Left lung (tissue), 10 donors: ENCODE results near the gene RBM20. TPM values are rescaled to one million over a fixed set of nuclear protein-coding genes. Genes with fewer than 3 reads are reported as not detected.

Source experiments
- ATAC-seq: fragments of 200-7000 bp; cut with Tn5 transposase; one replicate; pipeline ENCODE4 v1.9.1; 2020; ENCODE audit warnings: moderate library complexity
- DNase-seq, 4 donors: peaks; one replicate each; pipeline ENCODE4 v3.0.0-alpha.2; 2013 to 2020
- H3K27ac ChIP-seq, 2 donors: fragments of 200-600 bp; sonication (generic) in 1 of 2; one replicate each; pipeline versions ENCODE4 v1.5.0 to v1.8.0; 2020 to 2021
- H3K27me3 ChIP-seq, 2 donors: fragments of 200-600 bp; sonication (generic) in 1 of 2; one replicate each; pipeline versions ENCODE4 v1.5.0 to v1.8.0; 2020 to 2021
- H3K36me3 ChIP-seq, 2 donors: fragments of 200-600 bp; sonication (generic) in 1 of 2; one replicate each; pipeline versions ENCODE4 v1.5.0 to v1.8.0; 2020 to 2021
- H3K4me1 ChIP-seq, 2 donors: fragments of 200-600 bp; one replicate each; pipeline ENCODE4 v1.8.0; 2021
- H3K4me3 ChIP-seq, 2 donors: fragments of 200-600 bp; sonication (generic) in 1 of 2; one replicate each; pipeline versions ENCODE4 v1.5.0 to v1.8.0; 2020 to 2021; ENCODE audit warnings: mild to moderate bottlenecking in 1 of 2
- H3K9me3 ChIP-seq, 2 donors: fragments of 200-600 bp; sonication (generic) in 1 of 2; one replicate each; pipeline versions ENCODE4 v1.5.0 to v1.8.0; 2020 to 2021
- intact Hi-C, 2 donors: fragments of 100-400 bp; cut with DNase I; formaldehyde crosslinking; loops; one replicate each; pipeline versions ENCODE4 v1.11.2 to v1.14.2; 2022
- polyA plus RNA-seq, 6 donors: library from polyadenylated mRNA; unstranded; fragments of 120-200 nt; gene quantifications; one replicate each; pipeline ENCODE4 v1.2.1, GENCODE V29; 2013; ENCODE audit not compliant: insufficient read length in 6 of 6
- total RNA-seq, 2 donors: library from RNA; stranded (reverse); fragmentation: NEBNext Ultra II Directional; extraction: Animal tissue kit (Norgen Biotek cat#: 25700); gene quantifications; one replicate each; pipeline ENCODE4 v1.2.1, GENCODE V29; 2021
- TF ChIP-seq, protein P1 (sequence below), 2 donors: fragments of 200-600 bp; sonication (generic) in 1 of 2; IDR thresholded peaks; one replicate each; pipeline versions ENCODE4 v1.5.0 to v1.8.0; 2021; ENCODE audit warnings: antibody characterized with exemption in 2 of 2
- donor health status: DM: no; HTN: yes; CAD: no.
- donor health status: DM: no; HTN: no; CAD: no.

Gene RBM20
- total and polyA plus RNA-seq, 8 donors: 0.55 to 1.8 (median 1.1) TPM

DNA sequence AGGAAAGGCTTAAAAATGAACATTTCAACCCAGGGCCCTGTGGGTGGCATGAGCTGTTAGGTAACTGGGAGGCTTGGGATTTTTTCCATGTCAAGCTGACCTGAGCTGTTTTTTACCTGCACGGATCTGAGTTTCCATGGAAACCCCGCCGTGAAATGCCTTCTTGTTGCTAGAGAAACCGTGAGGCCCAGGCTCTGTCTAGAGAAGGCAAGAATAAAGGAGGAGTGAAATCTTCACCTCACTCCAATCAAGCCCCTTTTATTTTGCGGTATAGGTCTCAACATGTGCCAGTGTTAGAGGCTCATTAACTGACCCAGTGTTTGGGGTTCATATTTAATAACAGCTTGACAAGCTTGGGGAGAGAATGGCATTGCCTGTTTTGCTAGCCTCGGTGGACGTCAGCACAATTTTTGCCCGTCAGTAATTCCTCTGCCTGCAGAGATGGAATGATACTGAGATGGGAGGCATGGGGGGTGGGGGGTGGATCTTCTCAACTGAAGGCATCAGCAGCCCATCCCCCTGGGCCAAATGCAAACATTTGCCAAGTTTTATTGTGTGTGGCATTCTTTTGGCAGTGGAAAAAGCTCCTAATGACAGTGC lies 178.7 kb downstream of the RBM20 start:
- H3K4me3 ChIP-seq: no peak overlapping the region
- H3K4me1 ChIP-seq: peaks cover 0 to 29% of the 10 kb centered on the region in 2 donors
- H3K27ac ChIP-seq: no peak overlapping the region
- ATAC-seq: no peak
- TF ChIP-seq, protein P1, sequence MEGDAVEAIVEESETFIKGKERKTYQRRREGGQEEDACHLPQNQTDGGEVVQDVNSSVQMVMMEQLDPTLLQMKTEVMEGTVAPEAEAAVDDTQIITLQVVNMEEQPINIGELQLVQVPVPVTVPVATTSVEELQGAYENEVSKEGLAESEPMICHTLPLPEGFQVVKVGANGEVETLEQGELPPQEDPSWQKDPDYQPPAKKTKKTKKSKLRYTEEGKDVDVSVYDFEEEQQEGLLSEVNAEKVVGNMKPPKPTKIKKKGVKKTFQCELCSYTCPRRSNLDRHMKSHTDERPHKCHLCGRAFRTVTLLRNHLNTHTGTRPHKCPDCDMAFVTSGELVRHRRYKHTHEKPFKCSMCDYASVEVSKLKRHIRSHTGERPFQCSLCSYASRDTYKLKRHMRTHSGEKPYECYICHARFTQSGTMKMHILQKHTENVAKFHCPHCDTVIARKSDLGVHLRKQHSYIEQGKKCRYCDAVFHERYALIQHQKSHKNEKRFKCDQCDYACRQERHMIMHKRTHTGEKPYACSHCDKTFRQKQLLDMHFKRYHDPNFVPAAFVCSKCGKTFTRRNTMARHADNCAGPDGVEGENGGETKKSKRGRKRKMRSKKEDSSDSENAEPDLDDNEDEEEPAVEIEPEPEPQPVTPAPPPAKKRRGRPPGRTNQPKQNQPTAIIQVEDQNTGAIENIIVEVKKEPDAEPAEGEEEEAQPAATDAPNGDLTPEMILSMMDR (IDR thresholded peaks at IDR 0.05): no peak
- H3K36me3 ChIP-seq: no peaks in the 10 kb centered on the region
- H3K9me3 ChIP-seq: no peaks in the 10 kb centered on the region
- intact Hi-C loops: no loop called here
- H3K27me3 ChIP-seq: no peaks in the 10 kb centered on the region
- peak in 2 of 4 donors; percentile 46 to 76 for DNase-seq

DNA sequence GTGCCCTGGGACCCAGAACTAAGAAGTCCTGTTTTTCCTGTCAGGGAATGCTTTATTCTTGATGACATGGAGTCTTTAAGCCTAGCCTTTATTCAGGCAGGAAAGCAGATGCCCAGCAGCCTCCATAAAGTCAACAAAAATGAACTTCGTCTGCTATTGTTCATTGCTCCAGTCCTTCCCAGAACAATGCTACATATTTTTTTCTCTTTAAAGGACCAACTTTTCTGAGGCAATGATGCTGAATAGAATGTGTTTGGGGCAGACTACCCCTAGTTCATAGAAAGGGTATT lies 180.0 kb downstream of the RBM20 start:
- no peak for ATAC-seq
- H3K27ac ChIP-seq: no peak overlapping the region
- no peaks in the 10 kb centered on the region for H3K27me3 ChIP-seq
- TF ChIP-seq, protein P1 (IDR thresholded peaks at IDR 0.05): no peak
- H3K4me1 ChIP-seq: peaks cover 0 to 20% of the 10 kb centered on the region in 2 donors
- DNase-seq: no peak
- no peaks in the 10 kb centered on the region for H3K9me3 ChIP-seq
- intact Hi-C loops: no loop called here
- no peaks in the 10 kb centered on the region for H3K36me3 ChIP-seq
- no peak overlapping the region for H3K4me3 ChIP-seq

DNA sequence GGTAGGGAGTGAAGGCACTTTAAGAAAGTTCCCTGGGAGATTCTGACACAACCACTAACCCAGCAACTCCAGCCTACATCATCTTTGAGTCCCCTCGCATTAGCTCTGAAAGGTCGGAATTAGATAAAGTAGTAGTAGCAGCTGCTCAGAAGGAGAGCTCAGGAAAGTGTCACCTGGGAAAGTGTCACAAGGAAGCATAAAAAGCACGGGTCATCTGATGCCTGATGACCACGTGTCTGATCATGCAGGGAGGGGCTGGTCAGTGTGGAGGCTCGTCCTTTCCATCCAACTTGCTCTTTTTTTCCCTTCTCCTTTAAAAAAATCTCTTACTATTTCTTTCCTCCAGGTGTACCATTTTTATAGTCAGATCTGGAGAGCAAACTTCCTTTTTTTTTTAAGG lies 180.5 kb downstream of the RBM20 start:
- H3K4me1 ChIP-seq: peaks cover 0 to 14% of the 10 kb centered on the region in 2 donors
- H3K27me3 ChIP-seq: no peaks in the 10 kb centered on the region
- no peaks in the 10 kb centered on the region for H3K9me3 ChIP-seq
- no peak overlapping the region for H3K4me3 ChIP-seq
- DNase-seq (no peak), ATAC-seq (no peak)
- TF ChIP-seq, protein P1 (IDR thresholded peaks at IDR 0.05): no peak
- intact Hi-C loops: no loop called here
- no peak overlapping the region for H3K27ac ChIP-seq
- no peaks in the 10 kb centered on the region for H3K36me3 ChIP-seq

DNA sequence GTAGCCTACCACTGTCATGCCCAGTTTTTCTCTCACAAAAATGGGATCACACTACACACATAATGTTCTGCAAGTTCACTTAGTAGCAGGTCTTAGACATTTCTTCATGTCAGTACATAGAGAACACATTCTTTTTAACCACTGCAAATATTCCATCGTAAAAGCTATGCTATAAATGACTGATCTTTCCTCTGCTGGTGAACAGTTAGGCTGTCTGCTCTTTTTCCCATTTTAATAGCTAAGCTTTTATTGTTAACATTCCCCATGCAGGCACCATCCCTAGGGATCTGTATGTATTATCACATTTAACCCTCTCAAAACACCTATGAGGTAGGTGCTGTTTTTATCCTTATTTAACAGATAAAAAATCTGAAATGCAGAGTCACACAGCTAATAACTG lies 181.4 kb downstream of the RBM20 start:
- Histone ChIP-seq H3K27ac (no peak overlapping the region), H3K36me3 (no peaks in the 10 kb centered on the region), H3K27me3 (no peaks in the 10 kb centered on the region), H3K9me3 (no peaks in the 10 kb centered on the region), H3K4me1 (peaks cover 0 to 6% of the 10 kb centered on the region in 2 donors), H3K4me3 (no peak overlapping the region)
- intact Hi-C loops: no loop called here
- TF ChIP-seq, protein P1 (IDR thresholded peaks at IDR 0.05): no peak
- DNase-seq (no peak), ATAC-seq (no peak)

DNA sequence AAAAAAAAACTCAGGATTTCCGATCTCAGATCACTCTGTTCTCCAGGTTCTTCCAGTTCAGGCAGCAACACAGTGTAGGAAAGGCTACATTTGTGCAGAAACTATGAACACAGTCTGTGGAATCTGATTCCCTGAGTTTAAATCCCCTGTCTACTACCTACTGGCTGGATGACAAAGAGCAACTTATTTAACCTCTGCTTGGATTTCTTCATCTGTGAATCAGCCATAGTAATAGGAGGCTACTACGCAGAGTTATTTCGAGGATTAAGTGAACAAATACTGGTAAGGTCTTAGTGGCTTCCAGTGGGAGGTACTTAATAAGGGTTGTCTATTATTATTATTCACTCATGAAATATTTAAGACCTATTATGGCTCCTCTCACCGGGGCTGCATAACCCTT lies 183.3 kb downstream of the RBM20 start:
- H3K27me3 ChIP-seq: no peaks in the 10 kb centered on the region
- no peak overlapping the region for H3K27ac ChIP-seq
- no peaks in the 10 kb centered on the region for H3K36me3 ChIP-seq
- H3K4me3 ChIP-seq: no peak overlapping the region
- intact Hi-C loops: no loop called here
- H3K4me1 ChIP-seq: peaks cover 0 to under 1% of the 10 kb centered on the region in 2 donors
- H3K9me3 ChIP-seq: no peaks in the 10 kb centered on the region
- TF ChIP-seq, protein P1 (IDR thresholded peaks at IDR 0.05): no peak
- DNase-seq (no peak), ATAC-seq (no peak)
